HL-60 (cell line): ENCODE measurements around the gene KRTAP5-6.

Experiments
- DNase-seq, 2 experiments: peaks; one replicate each; pipeline ENCODE4 v3.0.0-alpha.2; 2010 to 2020; ENCODE audit warnings: low read depth in 1 of 2, low spot score in 1 of 2
- H3K27ac ChIP-seq: fragments of 250-450 bp; sonication (Bioruptor Pico); replicated peaks from 2 replicates; pipeline ENCODE4 v1.5.1; 2020; ENCODE audit warnings: mild to moderate bottlenecking, moderate library complexity
- H3K27me3 ChIP-seq: fragments of 250-450 bp; sonication (Bioruptor Pico); 2 replicates; pipeline ENCODE4 v1.5.1; 2021; ENCODE audit warnings: mild to moderate bottlenecking, moderate library complexity; ENCODE audit not compliant: insufficient read depth, poor library complexity, severe bottlenecking
- H3K4me3 ChIP-seq: replicated peaks from 2 replicates; pipeline ENCODE4 v1.5.1; 2011; ENCODE audit warnings: mild to moderate bottlenecking, control low read depth, low read length; ENCODE audit not compliant: insufficient read depth
- CTCF ChIP-seq: IDR thresholded peaks from one replicate; pipeline ENCODE4 v1.5.1; 2011; ENCODE audit warnings: low read length, control low read depth, inconsistent platforms; ENCODE audit not compliant: insufficient read depth
- GABPA ChIP-seq: IDR thresholded peaks from 2 replicates; pipeline ENCODE4 v1.6.1; 2012; ENCODE audit warnings: low read depth
- POLR2AphosphoS5 ChIP-seq: IDR thresholded peaks from 2 replicates; pipeline ENCODE4 v1.6.1; 2012; ENCODE audit warnings: low read depth
- REST ChIP-seq: IDR thresholded peaks from 2 replicates; pipeline ENCODE4 v1.6.1; 2012; ENCODE audit warnings: low read depth; ENCODE audit not compliant: insufficient replicate concordance
- SPI1 ChIP-seq: IDR thresholded peaks from 2 replicates; pipeline ENCODE4 v1.6.1; 2012; ENCODE audit warnings: low read depth, mild to moderate bottlenecking, borderline replicate concordance

The KRTAP5-6 gene

GRCh38 chr11:1656061-1656441, 40.9 kb upstream of the KRTAP5-6 start:
- no peak overlapping the region for H3K4me3 ChIP-seq
- TF ChIP-seq SPI1 (no peak), GABPA (no peak), REST (no peak), POLR2AphosphoS5 (no peak), CTCF (no peak)
- H3K27ac ChIP-seq, result no peak overlapping the region
- peaks cover 41% of the 10 kb centered on the region for H3K27me3 ChIP-seq
- no peak for DNase-seq

GRCh38 chr11:1656670-1657069, 40.3 kb upstream of the KRTAP5-6 start:
- TF ChIP-seq REST (no peak), SPI1 (no peak), CTCF (no peak), GABPA (no peak), POLR2AphosphoS5 (no peak)
- DNase-seq, result no peak
- Histone ChIP-seq H3K27me3 (peaks cover 41% of the 10 kb centered on the region), H3K27ac (no peak overlapping the region), H3K4me3 (no peak overlapping the region)

GRCh38 chr11:1659506-1659905, 37.5 kb upstream of the KRTAP5-6 start:
- no peak for DNase-seq
- H3K27me3 ChIP-seq, result peaks cover 24% of the 10 kb centered on the region
- no peak overlapping the region for H3K4me3 ChIP-seq
- H3K27ac ChIP-seq, result no peak overlapping the region
- TF ChIP-seq REST, result no peak
- TF ChIP-seq CTCF, result no peak
- no peak for TF ChIP-seq SPI1
- TF ChIP-seq POLR2AphosphoS5, result no peak
- TF ChIP-seq GABPA, result no peak
